Measurements from ENCODE around the gene GSX2. TPM values are rescaled to one million over a fixed set of nuclear protein-coding genes. Genes with fewer than 3 reads are reported as not detected.
A peak's percentile ranks its signal among the peaks of the same experiment; 100 is the strongest.
"Not testable (repeated sequence)": the region's sequence is repeated elsewhere in the genome, so short reads cannot be mapped to it uniquely, and the experiment has no call there.

Gene GSX2
- total RNA-seq, 4 donors from 2014 or later = not detected

DNA sequence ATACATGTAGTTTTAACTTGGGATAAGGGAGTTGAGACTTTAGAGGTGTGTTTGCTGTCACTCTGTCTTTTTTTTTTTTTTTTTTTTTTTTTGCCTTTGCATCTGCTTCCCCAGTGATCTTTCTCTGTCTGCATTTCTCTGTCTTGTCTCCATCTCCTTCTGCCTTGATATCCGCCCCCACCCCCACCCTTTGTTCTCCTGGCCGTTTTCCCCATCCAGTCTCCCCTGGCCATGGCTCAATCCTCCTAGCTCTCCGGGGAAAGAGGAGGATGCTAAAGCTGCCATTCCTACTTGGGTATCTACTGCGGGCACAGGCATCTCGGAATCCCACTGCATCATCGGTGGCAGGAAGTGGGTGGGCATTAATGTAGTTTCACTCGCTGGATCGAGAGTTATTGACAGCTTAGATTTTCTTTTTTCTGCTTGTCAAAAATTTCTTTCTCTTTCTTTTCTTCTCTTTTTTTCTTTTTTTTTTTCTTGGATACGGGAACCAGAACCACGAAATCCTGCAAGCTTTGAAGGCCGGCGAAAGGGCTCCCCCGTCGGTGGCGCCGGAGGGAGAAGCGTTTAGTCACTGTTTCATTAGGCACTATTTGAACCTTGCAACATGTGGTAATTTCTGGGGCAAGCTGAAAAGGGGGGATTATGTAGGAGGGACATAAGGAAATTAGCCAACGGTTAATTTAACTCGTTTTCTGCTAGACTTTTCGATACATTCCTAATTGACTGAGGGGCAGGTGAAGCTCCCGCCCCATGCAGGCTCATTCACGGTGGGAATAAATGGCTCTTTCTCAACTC is 8.2 kb downstream of the GSX2 start:
- H3K27me3 ChIP-seq = peaks cover 0 to 100% (median 10%) of the 10 kb centered on the region in 4 donors
- H3K36me3 ChIP-seq = no peaks in the 10 kb centered on the region
- TF ChIP-seq, protein P1, sequence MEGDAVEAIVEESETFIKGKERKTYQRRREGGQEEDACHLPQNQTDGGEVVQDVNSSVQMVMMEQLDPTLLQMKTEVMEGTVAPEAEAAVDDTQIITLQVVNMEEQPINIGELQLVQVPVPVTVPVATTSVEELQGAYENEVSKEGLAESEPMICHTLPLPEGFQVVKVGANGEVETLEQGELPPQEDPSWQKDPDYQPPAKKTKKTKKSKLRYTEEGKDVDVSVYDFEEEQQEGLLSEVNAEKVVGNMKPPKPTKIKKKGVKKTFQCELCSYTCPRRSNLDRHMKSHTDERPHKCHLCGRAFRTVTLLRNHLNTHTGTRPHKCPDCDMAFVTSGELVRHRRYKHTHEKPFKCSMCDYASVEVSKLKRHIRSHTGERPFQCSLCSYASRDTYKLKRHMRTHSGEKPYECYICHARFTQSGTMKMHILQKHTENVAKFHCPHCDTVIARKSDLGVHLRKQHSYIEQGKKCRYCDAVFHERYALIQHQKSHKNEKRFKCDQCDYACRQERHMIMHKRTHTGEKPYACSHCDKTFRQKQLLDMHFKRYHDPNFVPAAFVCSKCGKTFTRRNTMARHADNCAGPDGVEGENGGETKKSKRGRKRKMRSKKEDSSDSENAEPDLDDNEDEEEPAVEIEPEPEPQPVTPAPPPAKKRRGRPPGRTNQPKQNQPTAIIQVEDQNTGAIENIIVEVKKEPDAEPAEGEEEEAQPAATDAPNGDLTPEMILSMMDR (IDR thresholded peaks at IDR 0.05) = no peak
- no peak overlapping the region for H3K4me3 ChIP-seq
- peaks cover 15 to 34% (median 16%) of the 10 kb centered on the region in 3 donors for H3K4me1 ChIP-seq
- no peaks in the 10 kb centered on the region for H3K9me3 ChIP-seq
- WGBS, 2 donors = 25 to 30% methylated on average over 22 of the region's 22 CpGs
- H3K27ac ChIP-seq = no peak overlapping the region
- no peak for DNase-seq
- intact Hi-C loops (cut with DNase I) = no loop called here

DNA sequence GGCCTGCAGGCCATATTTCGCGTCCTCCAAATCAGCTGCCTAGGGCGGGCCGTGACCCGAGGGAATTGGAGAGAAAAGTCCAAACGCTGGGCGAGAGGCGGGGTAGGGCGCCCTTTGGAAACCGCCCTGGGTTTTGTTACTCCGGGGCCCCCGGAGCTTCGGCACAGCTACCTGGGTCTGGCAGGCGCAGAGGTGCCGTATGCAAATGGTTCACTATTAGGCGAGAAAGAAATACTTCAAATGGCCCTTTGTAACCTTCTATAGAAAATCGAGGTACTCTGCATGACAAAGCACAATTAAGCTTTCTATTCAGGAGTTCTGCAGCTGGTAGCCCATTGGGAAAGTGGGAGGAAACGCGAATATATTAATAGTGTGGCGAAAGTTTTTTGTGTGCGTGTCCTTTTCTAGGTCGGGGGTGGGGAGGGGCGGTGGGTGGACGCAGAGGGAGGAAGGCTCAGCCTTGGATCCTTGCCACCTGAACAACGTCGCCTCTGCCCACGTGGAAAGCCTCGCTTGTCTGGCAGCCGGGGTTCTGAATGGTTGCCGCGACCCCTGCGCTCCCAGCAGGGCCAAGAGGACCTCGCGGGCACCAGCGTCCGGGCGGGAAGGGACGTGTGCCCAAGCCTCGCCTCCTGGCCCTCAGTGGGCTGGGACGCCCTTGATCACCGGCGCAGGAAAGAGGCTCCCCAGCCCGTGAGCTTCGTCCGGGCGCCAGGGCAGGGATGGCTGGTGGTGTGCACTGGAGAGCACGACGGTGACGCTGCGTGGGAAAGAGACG is 9.5 kb downstream of the GSX2 start:
- H3K27me3 ChIP-seq = peaks cover 0 to 93% (median 7%) of the 10 kb centered on the region in 4 donors
- intact Hi-C loops (cut with DNase I) = no loop called here
- DNase-seq = no peak
- no peaks in the 10 kb centered on the region for H3K36me3 ChIP-seq
- WGBS, 2 donors = 15 to 17% methylated on average over 33 to 35 of the region's 51 CpGs
- H3K9me3 ChIP-seq = no peaks in the 10 kb centered on the region
- TF ChIP-seq, protein P1 (IDR thresholded peaks at IDR 0.05) = no peak
- TF ChIP-seq POLR2A (IDR thresholded peaks at IDR 0.05) = no peak
- H3K27ac ChIP-seq = no peak overlapping the region
- H3K4me3 ChIP-seq = peak overlapping the region in 3 of 4 donors; percentile 24 to 46 (median 35)
- H3K4me1 ChIP-seq = peaks cover 9 to 24% (median 15%) of the 10 kb centered on the region in 3 donors

DNA sequence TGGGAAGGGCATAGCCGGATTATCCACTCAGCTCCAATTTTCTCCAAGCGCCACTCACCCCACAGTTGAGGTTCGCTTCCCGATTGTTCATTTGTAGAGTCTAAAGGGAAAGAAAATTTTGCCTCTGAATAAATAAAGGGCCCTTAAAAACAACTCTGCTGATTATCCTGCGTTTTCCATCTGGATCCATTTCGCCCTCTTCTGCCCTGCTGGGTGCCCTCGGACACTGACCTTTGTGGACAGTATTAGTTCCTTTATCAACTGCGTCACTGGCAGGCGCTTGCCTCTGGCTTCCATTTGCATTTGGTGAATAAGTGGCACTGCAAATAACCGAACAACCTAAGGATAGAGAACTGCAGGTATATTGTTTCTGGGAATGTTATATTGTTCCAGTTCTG is 10.1 kb downstream of the GSX2 start:
- Histone ChIP-seq H3K4me3 (peak overlapping the region in 2 of 4 donors; percentile 35 to 46), H3K4me1 (peaks cover 9 to 24% (median 15%) of the 10 kb centered on the region in 3 donors), H3K27me3 (peaks cover 0 to 92% (median 7%) of the 10 kb centered on the region in 4 donors), H3K27ac (no peak overlapping the region), H3K9me3 (no peaks in the 10 kb centered on the region), H3K36me3 (no peaks in the 10 kb centered on the region)
- WGBS, 2 donors = 40 to 41% methylated on average over 10 of the region's 10 CpGs
- intact Hi-C loops (cut with DNase I) = no loop called here
- TF ChIP-seq, protein P1 (IDR thresholded peaks at IDR 0.05) = no peak
- TF ChIP-seq POLR2A (IDR thresholded peaks at IDR 0.05) = no peak
- DNase-seq = no peak

DNA sequence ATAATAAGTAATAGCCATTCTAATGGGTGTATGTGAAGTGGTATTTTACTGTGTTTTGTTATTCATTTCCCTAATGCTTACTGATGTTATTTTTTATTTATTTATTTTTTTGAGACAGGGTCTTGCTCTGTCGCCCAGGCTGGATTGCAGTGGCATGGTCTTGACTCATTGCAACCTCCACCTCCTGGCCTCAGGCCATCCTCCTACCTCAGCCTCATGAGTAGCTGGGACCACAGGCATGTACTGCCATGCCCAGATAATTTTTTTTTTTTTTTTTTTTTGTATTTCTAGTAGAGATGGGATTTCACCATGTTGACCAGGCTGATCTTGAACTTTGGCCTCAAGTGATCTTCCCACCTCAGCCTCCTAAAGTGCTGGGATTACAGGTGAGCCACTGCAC is 13.2 kb downstream of the GSX2 start:
- Histone ChIP-seq H3K27me3 (peaks cover 0 to 63% (median 5%) of the 10 kb centered on the region in 4 donors), H3K4me1 (peaks cover 9 to 21% (median 15%) of the 10 kb centered on the region in 3 donors)
- intact Hi-C loops (cut with DNase I); H3K4me3 ChIP-seq; DNase-seq; H3K27ac ChIP-seq; H3K9me3 ChIP-seq; H3K36me3 ChIP-seq: not testable (repeated sequence)
- 69 to 86% methylated on average over 1 of the region's 1 CpG for WGBS, 2 donors

DNA sequence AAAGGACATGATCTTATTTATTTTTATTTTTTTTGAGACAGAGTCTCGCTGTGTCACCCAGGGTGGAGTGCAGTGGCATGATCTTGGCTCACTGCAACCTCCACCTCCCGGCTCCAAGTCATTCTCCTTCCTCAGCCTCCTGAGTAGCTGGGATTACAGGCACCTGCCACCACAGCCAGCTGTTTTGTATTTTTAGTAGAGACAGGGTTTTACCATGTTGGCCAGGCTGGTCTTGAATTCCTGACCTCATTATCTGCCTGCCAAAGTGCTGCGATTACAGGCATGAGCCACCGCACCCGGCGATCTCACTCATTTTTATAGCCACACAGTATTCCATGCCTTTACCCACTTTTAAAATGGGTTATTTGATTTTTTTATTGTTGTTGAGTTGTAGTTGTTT is 16.3 kb downstream of the GSX2 start:
- WGBS, 2 donors = 95 to 97% methylated on average over 6 of the region's 6 CpGs
- DNase-seq; H3K4me3 ChIP-seq; H3K4me1 ChIP-seq; H3K27ac ChIP-seq; intact Hi-C loops (cut with DNase I); H3K36me3 ChIP-seq; H3K9me3 ChIP-seq: not testable (repeated sequence)
- H3K27me3 ChIP-seq = peaks cover 0 to 42% (median 0%) of the 10 kb centered on the region in 4 donors
